ENCODE data around the gene F8.
"Not testable (repeated sequence)": the region's sequence is repeated elsewhere in the genome, so short reads cannot be mapped to it uniquely, and the experiment has no call there.

Gene F8

GRCh38 chrX:155028877-155029291 lies 6.4 kb upstream of the F8 start:
- FAIRE-seq = no peak

- FAIRE-seq = no peak
Observed at GRCh38 chrX:155028129-155028528, 5.6 kb upstream of the F8 start.

GRCh38 chrX:155027509-155028066 lies 5.1 kb upstream of the F8 start:
- FAIRE-seq = no peak

- FAIRE-seq = no peak
Observed at GRCh38 chrX:155026727-155027508, 4.4 kb upstream of the F8 start, which contains the start of gene FUNDC2. Gene FUNDC2, plus strand, starts transcription at chrX:155026844. Its CDS starts 95 bp downstream, at chrX:155026939.

- FAIRE-seq = no peak
Observed at GRCh38 chrX:155026420-155026726, 3.9 kb upstream of the F8 start.

GRCh38 chrX:155023907-155024833 lies 1.6 kb upstream of the F8 start:
- no peak for FAIRE-seq

- no peak for FAIRE-seq
Observed at GRCh38 chrX:155020591-155020990, 1.9 kb downstream of the F8 start.

GRCh38 chrX:155009994-155010472 lies 12.5 kb downstream of the F8 start:
- FAIRE-seq = no peak

- FAIRE-seq = not testable (repeated sequence)
Observed at GRCh38 chrX:155008578-155008977, 13.9 kb downstream of the F8 start.

- FAIRE-seq = not testable (repeated sequence)
Observed at GRCh38 chrX:155006913-155007671, 15.4 kb downstream of the F8 start.

GRCh38 chrX:155006379-155006778 lies 16.1 kb downstream of the F8 start:
- FAIRE-seq = not testable (repeated sequence)

- no peak for FAIRE-seq
Observed at GRCh38 chrX:155005190-155005589, 17.3 kb downstream of the F8 start.

GRCh38 chrX:155001873-155002272 lies 20.6 kb downstream of the F8 start:
- no peak for FAIRE-seq

GRCh38 chrX:155000841-155001240 lies 21.7 kb downstream of the F8 start:
- no peak for FAIRE-seq

- FAIRE-seq = no peak
Observed at GRCh38 chrX:154998204-154998880, 24.2 kb downstream of the F8 start.

GRCh38 chrX:154991476-154991875 lies 31.0 kb downstream of the F8 start:
- no peak for FAIRE-seq

- FAIRE-seq = no peak
Observed at GRCh38 chrX:154991039-154991438, 31.5 kb downstream of the F8 start.

- no peak for FAIRE-seq
Observed at GRCh38 chrX:154990496-154990895, 32.0 kb downstream of the F8 start.

- no peak for FAIRE-seq
Observed at GRCh38 chrX:154988719-154989118, 33.8 kb downstream of the F8 start.

- no peak for FAIRE-seq
Observed at GRCh38 chrX:154987940-154988339, 34.6 kb downstream of the F8 start.

- FAIRE-seq = no peak
Observed at GRCh38 chrX:154986826-154987575, 35.5 kb downstream of the F8 start.

GRCh38 chrX:154981116-154981411 lies 41.5 kb downstream of the F8 start:
- FAIRE-seq = no peak

Data from A204.1 (cell line).